SK-MEL-5 (cell line): ENCODE measurements around the gene MYO7B. TPM values are rescaled to one million over a fixed set of nuclear protein-coding genes. Genes with fewer than 3 reads are reported as not detected.

ENCODE experiments used
- DNase-seq: peaks from one replicate; pipeline ENCODE4 v3.0.0-alpha.2; 2016; ENCODE audit warnings: low read depth, low spot score
- in situ Hi-C: cut with HindIII; loops from 2 replicates; pipeline ENCODE4 v1.10.0; 2016; ENCODE audit warnings: low sequenced_read_pairs, high pct_unique_total_duplicates, low pct_unique_long_range_greater_than_20kb
- total RNA-seq: library from RNA; depleted of rRNA; stranded (reverse); fragments of >200 nt; shearing (Covaris generic); gene quantifications from 2 replicates; pipeline ENCODE4 v1.2.3, GENCODE V29; 2014

MYO7B gene
- total RNA-seq, 1 experiment from 2014 or later = not detected

- no peak for DNase-seq
- in situ Hi-C loops = no loop called here
Measured at GRCh38 chr2:127633556-127634065, 98.1 kb downstream of the MYO7B start.

GRCh38 chr2:127634066-127634617 lies 98.7 kb downstream of the MYO7B start:
- DNase-seq = no peak
- in situ Hi-C loops = no loop called here

- no peak for DNase-seq
- in situ Hi-C loops = no loop called here
Measured at GRCh38 chr2:127634626-127635379, 99.3 kb downstream of the MYO7B start.

GRCh38 chr2:127635380-127636237 lies 100.1 kb downstream of the MYO7B start:
- no peak for DNase-seq
- in situ Hi-C loops = no loop called here

DNA sequence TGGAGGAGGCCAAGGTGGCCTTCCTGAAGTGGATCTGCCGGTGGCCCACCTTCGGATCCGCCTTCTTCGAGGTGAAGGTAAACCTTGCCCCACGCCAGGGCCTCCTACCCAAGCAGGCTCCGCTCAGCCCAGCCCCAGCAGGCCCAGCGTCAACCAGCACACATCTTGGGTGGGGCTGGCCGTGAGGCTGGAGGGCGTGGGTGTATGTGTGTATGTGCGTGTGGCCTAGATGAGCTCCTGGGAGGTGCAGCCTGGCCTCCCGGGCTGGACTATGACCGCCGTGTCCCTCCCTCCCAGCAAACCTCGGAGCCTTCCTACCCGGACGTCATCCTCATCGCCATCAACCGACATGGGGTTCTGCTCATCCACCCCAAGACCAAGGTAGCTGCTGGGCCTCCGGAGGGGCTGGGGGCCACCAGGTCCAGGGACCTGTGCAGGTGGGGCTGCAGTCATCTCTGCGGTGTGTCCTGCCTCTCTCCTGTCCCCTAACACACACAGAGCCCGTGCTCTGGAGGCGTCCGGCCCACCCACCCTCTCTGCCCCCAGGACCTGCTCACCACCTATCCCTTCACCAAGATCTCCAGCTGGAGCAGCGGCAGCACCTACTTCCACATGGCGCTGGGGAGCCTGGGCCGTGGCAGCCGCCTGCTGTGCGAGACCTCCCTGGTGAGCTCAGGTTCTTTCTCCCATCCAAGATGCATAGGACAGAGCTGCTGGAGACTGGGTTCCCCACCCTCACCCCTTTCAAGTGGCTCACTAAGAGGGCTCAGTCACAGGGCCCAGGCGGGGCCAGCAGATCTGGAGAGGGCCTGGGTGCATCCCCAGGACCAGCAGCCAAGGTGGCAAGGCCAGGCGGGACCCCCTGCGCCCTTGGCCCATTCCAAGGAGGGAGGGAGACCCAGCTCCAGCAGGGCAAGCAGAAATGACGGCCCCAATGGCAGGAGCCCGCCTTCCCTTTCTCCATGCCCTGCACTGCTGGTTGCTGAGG lies 101.1 kb downstream of the MYO7B start:
- DNase-seq = no peak
- in situ Hi-C loops = no loop called here

- DNase-seq = no peak
- in situ Hi-C loops = no loop called here
Measured at GRCh38 chr2:127637236-127637630, 101.8 kb downstream of the MYO7B start.

GRCh38 chr2:127637725-127638252 lies 102.3 kb downstream of the MYO7B start:
- in situ Hi-C loops = no loop called here
- peak; percentile 38 for DNase-seq

DNA sequence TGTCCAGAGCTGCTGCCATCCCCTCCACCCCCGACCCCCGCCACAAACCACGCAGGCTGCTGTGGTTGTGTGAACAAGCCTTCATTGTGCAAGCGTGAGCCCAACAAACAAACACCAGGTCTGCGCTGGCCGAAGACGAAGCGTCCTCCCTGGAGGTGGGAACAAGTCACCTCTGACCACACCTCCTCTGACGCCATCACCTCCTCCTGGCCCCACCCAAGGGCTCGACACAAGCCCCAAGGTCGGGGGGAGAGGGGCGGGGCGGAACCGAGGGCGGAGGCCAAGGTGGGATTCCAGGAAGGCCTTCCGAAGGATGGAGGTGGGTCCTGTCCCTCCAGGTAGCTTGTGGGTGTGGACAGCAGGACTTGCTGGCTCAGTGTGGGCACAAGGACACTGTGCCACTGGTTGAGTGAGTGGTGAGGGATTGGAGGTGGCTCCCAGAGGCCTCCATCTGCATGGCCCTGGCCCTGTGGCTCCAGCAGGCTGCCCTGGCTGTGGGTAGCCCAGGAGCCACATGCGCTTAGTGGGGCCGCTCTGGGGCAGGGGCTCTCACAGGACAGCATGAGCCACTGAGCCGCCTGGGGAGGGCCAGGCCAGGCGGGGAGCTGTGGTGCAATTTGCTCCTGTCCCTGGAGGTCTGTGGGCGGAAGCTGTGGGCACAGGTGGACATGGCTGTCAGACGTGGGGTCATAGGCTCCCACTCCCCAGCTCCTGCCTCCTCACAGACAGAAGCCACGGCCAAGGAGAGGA lies 103.1 kb downstream of the MYO7B start:
- in situ Hi-C loops = no loop called here
- DNase-seq = no peak

DNA sequence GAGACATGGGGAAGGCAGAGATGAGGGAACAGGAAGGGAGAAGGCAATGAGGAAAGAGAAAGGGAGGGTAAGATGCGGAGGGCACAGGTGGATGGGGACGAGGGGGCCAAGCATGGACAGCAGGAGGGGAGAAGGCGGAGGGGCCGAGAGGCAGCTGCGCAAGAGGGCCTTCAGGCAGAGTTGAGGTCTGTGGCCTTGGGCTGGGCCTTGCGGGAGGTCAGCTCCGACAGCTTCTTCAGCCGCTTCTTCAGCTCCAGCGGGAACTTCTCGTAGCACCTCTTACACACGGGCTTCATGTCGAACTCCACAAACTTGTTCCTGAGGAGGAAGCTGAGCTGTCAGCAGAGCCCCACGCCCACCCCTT lies 103.6 kb downstream of the MYO7B start:
- in situ Hi-C loops = no loop called here
- DNase-seq = no peak

GRCh38 chr2:127640082-127641072 lies 104.9 kb downstream of the MYO7B start:
- peak; percentile 11 for DNase-seq
- in situ Hi-C loops = no loop called here

DNA sequence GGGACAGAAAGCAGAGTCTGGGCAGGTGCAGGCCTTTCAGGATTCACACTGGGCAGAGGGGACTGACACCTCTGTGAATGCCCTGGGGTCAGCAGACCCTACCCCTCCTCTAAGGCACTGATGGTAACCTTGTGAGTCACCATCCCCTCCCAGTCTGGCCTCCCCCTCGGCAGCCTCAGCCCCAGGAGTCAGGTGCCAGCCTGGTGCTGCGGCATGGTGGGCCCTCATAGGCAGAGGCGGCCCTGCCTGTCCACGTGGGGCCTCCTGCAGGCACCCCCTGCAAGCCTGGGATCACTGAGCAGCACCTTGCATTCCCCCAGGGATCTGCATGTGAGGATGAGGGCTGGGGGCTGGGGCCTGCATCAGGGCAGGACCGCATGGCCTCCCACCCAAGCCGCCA lies 105.7 kb downstream of the MYO7B start:
- in situ Hi-C loops = no loop called here
- no peak for DNase-seq

GRCh38 chr2:127641846-127642507 lies 106.5 kb downstream of the MYO7B start:
- in situ Hi-C loops = no loop called here
- DNase-seq = no peak

- in situ Hi-C loops = no loop called here
- no peak for DNase-seq
Measured at GRCh38 chr2:127642706-127643438, 107.4 kb downstream of the MYO7B start.

DNA sequence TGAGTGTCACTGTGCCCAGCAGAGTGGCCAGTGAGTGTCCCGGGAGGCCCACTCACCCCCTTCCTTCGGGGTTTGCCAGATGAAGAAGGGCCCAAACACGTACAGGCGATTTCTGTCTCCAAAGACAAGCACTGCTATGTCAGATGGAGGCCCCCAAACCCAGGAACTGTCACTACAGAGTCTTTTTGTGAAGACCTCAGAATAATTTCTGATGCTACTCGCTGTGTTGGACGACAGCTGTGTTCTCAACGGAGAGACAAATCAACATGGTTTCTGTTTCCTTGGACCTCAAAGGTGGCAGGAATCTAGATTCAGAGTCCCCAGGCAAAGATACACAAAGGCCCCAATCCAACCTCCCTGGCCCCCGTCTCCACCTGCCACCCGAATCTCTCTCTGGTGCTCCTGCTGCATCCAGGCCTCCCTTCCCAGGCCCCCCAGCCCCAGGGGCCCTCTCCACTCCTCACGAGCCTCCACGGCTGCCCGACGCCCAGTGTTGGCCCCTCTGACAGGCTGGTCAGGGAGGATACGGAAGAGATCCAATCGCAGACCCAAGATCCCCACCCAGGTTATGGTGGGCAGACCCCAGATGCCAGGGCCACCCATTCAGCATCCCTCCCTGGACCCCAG lies 108.1 kb downstream of the MYO7B start:
- in situ Hi-C loops = no loop called here
- no peak for DNase-seq
